ENCODE measurements around the gene RGS11.

- TF ChIP-seq CTCF (IDR thresholded peaks at IDR 0.05; ENCODE audit: low read depth, low read length, poor library complexity, severe bottlenecking) = no peak
- TF ChIP-seq EZH2phosphoT487 (IDR thresholded peaks at IDR 0.05; ENCODE audit: borderline replicate concordance, low read length) = no peak
These were observed 30.6 kb downstream of the RGS11 start for GRCh38 chr16:245105-245504.

Measured in DOHH2 (cell line).